Spinal cord (tissue), 10 donors: ENCODE measurements around the gene NOXRED1. TPM values are rescaled to one million over a fixed set of nuclear protein-coding genes. Genes with fewer than 3 reads are reported as not detected.

Source experiments
- DNase-seq, 6 donors: peaks; one replicate each; pipeline versions ENCODE4 v3.0.0 to v3.0.0-alpha.2; 2013 to 2015; ENCODE audit warnings: low spot score in 6 of 6, low read depth in 4 of 6
- H3K27ac ChIP-seq: one replicate; pipeline ENCODE4 v1.5.1; 2013; ENCODE audit warnings: low read depth, low read length, control low read depth
- H3K27me3 ChIP-seq: one replicate; pipeline ENCODE4 v1.6.1; 2013; ENCODE audit warnings: low read length; ENCODE audit not compliant: control insufficient read depth, insufficient read depth
- H3K36me3 ChIP-seq: one replicate; pipeline ENCODE4 v1.6.1; 2013; ENCODE audit warnings: low read length; ENCODE audit not compliant: control insufficient read depth, insufficient read depth
- H3K4me1 ChIP-seq: one replicate; pipeline ENCODE4 v1.6.1; 2013; ENCODE audit warnings: low read length; ENCODE audit not compliant: control insufficient read depth, insufficient read depth
- H3K4me3 ChIP-seq: one replicate; pipeline ENCODE4 v1.5.1; 2013; ENCODE audit warnings: low read depth, low read length, control low read depth
- H3K9me3 ChIP-seq: one replicate; pipeline ENCODE4 v1.6.1; 2013; ENCODE audit warnings: low read length; ENCODE audit not compliant: control insufficient read depth, insufficient read depth
- WGBS: methylation state at CpG from one replicate; pipeline ENCODE4 v1.1.5; 2013; ENCODE audit warnings: missing lambda C conversion rate; ENCODE audit not compliant: insufficient coverage; 5-methylcytosine and 5-hydroxymethylcytosine counted together
- polyA plus RNA-seq, 2 donors: library from polyadenylated mRNA; unstranded; fragments of 120-200 nt; gene quantifications; one replicate each; pipeline ENCODE4 v1.2.1, GENCODE V29; 2013; ENCODE audit not compliant: insufficient read length in 2 of 2
- total RNA-seq, 2 donors: library from RNA; depleted of rRNA in 1 of 2; stranded (reverse); fragments of 120-200 nt in 1 of 2; fragments of >200 nt in 1 of 2; gene quantifications; one replicate each; pipeline versions ENCODE4 v1.2.3 to v1.2.4, GENCODE V29; 2013 to 2014
- donor health status: healthy.

Gene NOXRED1
- total and polyA plus RNA-seq, 4 donors: 0.50 to 2.4 (median 1.3) TPM

DNA sequence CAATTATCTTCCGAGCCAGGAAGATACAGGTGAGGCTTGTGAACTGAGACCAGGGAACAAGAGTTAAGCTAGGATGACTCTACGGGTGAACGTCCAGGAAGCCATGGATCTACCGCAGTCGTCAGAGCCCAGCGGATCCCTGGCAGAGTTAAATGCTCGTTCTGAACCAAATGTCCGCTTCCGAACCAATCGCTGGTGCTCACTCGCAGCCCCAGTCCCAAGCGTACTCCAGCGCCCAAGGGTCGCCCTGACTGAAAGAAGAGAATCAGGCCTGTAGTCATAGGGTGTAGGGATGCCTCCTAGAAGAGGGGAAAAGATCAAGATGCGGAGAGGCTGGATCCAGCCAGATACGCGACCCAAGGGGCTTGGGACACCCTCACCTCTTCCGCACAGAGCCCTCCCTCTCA lies 33.8 kb upstream of the NOXRED1 start:
- Histone ChIP-seq H3K4me1 (no peaks in the 10 kb centered on the region), H3K4me3 (peak overlapping the region; percentile 85), H3K9me3 (no peaks in the 10 kb centered on the region), H3K27ac (peak overlapping the region; percentile 98), H3K36me3 (peaks cover 29% of the 10 kb centered on the region), H3K27me3 (no peaks in the 10 kb centered on the region)
- under 1% methylated on average over 17 of the region's 18 CpGs for WGBS
- no peak for DNase-seq

DNA sequence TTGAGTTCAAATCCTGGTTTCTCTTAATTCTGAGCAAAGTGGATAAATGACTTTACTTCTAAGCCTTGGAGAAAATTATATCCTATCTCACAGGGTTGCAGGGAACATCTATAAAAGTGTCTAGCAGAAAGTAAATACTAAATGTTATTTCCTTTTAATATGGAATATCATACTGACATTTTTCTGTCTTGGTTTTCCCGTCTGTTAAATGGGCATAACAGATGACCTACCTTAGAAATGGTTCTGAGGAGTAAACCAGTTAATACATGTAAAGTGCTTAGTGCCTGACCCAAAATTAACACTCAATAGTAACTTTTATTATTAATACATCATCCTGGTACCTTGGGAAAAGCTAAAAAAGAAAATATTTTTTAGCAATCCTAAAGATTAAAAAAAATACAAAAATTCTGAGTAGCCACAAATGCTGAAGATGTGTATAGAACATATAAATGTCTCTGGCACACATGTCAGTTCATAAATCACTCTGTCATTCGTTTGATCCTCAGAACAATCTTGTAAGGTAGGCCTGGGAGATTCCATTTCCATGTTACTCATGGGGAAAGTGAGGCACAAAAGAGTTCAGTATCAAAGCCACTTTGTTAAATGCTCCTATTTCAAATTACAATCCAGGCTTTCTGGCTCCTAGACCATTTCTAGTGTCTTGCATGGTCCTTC lies 32.8 kb upstream of the NOXRED1 start:
- H3K4me1 ChIP-seq: no peaks in the 10 kb centered on the region

DNA sequence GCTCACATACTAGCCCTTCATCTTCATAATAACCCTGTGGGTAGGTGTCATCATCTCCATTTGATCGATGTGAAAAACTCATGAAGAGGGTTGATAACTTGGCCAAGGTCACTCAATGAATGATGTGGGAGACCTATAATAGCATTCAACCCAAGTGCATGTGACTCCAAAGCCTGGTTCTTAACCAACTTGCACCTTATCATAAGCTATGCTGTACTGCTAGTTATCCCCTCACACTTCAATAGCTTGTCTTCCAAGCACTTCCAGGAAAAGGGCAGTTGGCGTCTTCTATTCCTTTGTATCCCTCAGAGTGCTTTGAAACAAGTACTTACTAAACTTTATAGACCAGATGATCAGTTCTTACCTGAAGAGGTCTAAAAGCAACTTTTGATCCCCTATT lies 18.9 kb upstream of the NOXRED1 start:
- no peak overlapping the region for H3K27ac ChIP-seq
- no peaks in the 10 kb centered on the region for H3K4me1 ChIP-seq
- no CpG with 5 or more reads among the region's 2 CpGs for WGBS
- no peak for DNase-seq
- H3K9me3 ChIP-seq: no peaks in the 10 kb centered on the region
- no peaks in the 10 kb centered on the region for H3K27me3 ChIP-seq
- H3K4me3 ChIP-seq: no peak overlapping the region
- peaks cover 38% of the 10 kb centered on the region for H3K36me3 ChIP-seq

More for the DNA sequence above, 32.8 kb upstream of the NOXRED1 start:
- peaks cover 23% of the 10 kb centered on the region for H3K36me3 ChIP-seq
- no peak for DNase-seq
- no peak overlapping the region for H3K27ac ChIP-seq
- WGBS: no CpG with 5 or more reads among the region's 2 CpGs
- H3K9me3 ChIP-seq: no peaks in the 10 kb centered on the region
- H3K4me3 ChIP-seq: no peak overlapping the region
- no peaks in the 10 kb centered on the region for H3K27me3 ChIP-seq

DNA sequence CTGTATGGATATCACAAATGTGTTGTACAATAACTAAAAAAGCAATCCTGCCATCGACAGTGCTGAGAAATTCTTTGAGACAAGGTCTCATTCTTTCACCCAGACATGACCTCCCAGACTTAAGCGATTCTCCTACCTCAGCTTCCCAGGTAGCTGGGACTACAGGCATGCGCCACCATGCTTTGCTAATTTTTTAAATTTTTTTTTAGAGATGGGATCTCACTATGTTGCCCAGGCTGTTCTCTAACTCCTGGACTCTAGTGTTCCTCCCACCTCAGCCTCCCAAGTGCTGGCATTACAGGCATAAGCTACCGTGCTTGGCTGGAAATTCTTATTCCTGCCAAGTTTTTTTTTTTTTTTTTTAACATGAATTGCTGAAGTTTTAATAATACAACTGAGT lies 16.5 kb upstream of the NOXRED1 start:
- 100% methylated on average over 2 of the region's 4 CpGs for WGBS
- Histone ChIP-seq H3K36me3 (peaks cover 35% of the 10 kb centered on the region), H3K4me3 (no peak overlapping the region)

DNA sequence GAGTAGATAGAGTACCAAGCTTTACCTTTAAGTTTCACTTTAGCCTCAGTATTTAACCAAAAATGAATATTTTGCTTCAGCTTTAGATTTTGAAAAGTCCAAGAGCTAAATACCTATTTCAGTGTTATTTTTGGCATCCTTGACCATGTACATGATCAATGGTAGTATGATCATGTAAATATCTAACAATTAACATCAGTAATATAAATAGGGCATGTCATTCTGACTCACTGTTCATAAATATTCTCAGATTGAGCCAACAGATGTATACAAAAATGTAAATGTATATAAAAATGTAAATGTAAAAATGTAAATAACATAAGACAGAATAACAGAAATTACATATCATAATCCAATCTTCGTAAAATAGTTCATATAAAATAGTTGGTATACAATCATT lies 15.3 kb upstream of the NOXRED1 start:
- peaks cover 33% of the 10 kb centered on the region for H3K36me3 ChIP-seq
- H3K9me3 ChIP-seq: no peaks in the 10 kb centered on the region
- H3K27me3 ChIP-seq: no peaks in the 10 kb centered on the region
- H3K27ac ChIP-seq: no peak overlapping the region
- H3K4me1 ChIP-seq: no peaks in the 10 kb centered on the region
- WGBS: no CpG with 5 or more reads among the region's 1 CpG
- H3K4me3 ChIP-seq: no peak overlapping the region
- no peak for DNase-seq

More for the DNA sequence above, 16.5 kb upstream of the NOXRED1 start:
- Histone ChIP-seq H3K27me3 (no peaks in the 10 kb centered on the region), H3K9me3 (no peaks in the 10 kb centered on the region), H3K4me1 (no peaks in the 10 kb centered on the region), H3K27ac (no peak overlapping the region)
- DNase-seq: no peak

DNA sequence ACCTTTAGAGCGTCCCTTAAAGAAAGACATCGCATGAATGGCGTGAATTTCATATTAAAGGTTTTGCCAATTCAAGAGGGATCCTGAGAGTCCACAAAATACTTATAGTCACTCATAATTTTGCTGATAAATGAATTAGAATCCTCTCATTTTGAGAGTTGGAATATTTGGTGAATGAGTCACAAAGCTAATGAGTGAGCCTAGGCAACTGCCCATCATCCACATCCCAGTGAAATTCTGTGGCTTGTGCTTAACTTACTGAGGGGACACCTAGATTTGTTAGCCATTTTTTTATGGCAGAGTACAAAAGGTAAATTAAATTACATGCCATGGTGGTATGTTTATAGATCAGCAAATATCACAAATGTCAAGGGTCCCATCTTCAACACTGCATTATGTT lies 12.7 kb upstream of the NOXRED1 start:
- no peak overlapping the region for H3K27ac ChIP-seq
- no peaks in the 10 kb centered on the region for H3K9me3 ChIP-seq
- no peak for DNase-seq
- H3K27me3 ChIP-seq: no peaks in the 10 kb centered on the region
- WGBS: no CpG with 5 or more reads among the region's 3 CpGs
- H3K4me1 ChIP-seq: no peaks in the 10 kb centered on the region
- H3K36me3 ChIP-seq: peaks cover 23% of the 10 kb centered on the region
- no peak overlapping the region for H3K4me3 ChIP-seq

DNA sequence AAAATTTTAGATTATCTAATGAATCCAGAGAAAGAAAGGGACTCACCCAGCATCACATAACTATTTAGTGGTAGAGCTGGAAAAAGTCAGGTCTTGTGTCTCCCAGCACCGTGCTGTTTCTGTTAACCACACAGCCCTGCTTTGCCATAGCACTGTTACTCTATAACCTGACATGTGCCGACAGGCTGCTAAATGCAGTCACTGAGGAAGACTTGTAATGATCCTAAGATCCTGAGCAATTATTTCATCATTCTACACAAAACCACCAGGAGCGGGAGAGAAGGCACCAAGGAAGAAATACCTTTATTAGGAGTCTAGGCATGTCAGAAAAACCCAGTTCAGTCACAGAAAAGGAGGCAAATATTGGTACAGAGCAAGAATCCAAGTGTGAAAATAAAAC lies 3.1 kb upstream of the NOXRED1 start:
- Histone ChIP-seq H3K36me3 (peaks cover 52% of the 10 kb centered on the region), H3K4me1 (no peaks in the 10 kb centered on the region), H3K4me3 (no peak overlapping the region), H3K27me3 (no peaks in the 10 kb centered on the region), H3K27ac (no peak overlapping the region), H3K9me3 (no peaks in the 10 kb centered on the region)
- no CpG with 5 or more reads among the region's 3 CpGs for WGBS
- DNase-seq: no peak

DNA sequence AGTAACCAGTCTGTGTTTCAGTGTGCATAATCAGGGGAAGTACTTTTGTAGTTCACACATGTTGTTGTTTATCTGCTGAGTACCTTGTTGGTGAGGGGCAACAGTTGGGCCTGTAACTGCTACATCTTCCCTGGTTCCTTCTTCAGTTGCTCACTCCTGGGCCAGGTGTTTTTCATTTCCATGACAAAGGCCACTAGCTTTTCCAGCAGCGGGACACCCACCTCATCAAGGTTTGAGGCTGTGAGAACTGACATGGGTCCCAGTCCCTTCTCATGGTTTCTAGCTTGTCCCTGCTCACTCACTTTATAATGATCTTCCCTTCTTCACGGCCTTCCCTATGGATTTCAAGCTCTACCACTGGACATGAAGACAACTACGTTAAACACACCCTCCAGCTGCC lies 1.5 kb upstream of the NOXRED1 start:
- DNase-seq: no peak
- Histone ChIP-seq H3K27ac (no peak overlapping the region), H3K9me3 (peaks cover under 1% of the 10 kb centered on the region), H3K4me3 (no peak overlapping the region), H3K27me3 (no peaks in the 10 kb centered on the region), H3K4me1 (no peaks in the 10 kb centered on the region), H3K36me3 (peaks cover 51% of the 10 kb centered on the region)
- WGBS: 86% methylated on average over 3 of the region's 3 CpGs

DNA sequence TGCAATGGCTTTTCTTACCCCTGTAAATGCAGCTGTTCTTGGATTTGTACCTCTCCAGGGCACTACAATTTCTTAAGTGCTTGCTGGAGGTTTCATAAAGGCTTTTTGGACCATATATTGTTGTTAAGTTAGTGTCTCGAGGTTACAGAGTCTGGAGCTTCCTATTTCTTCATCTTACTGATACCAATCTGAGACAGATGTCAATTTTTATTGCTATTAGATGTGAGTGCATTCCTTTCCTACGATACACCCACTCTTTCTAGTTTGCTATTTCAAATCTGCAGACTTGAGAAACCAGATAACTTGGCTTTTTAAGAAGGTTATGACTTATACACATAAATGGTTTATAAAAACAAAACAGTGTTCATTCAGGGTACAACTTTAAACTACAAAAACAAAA lies 2.1 kb downstream of the NOXRED1 start:
- no peak overlapping the region for H3K4me3 ChIP-seq
- H3K27me3 ChIP-seq: no peaks in the 10 kb centered on the region
- peaks cover 18% of the 10 kb centered on the region for H3K36me3 ChIP-seq
- H3K4me1 ChIP-seq: no peaks in the 10 kb centered on the region
- no CpG with 5 or more reads among the region's 2 CpGs for WGBS
- H3K27ac ChIP-seq: no peak overlapping the region
- DNase-seq: no peak
- H3K9me3 ChIP-seq: peaks cover 4% of the 10 kb centered on the region

DNA sequence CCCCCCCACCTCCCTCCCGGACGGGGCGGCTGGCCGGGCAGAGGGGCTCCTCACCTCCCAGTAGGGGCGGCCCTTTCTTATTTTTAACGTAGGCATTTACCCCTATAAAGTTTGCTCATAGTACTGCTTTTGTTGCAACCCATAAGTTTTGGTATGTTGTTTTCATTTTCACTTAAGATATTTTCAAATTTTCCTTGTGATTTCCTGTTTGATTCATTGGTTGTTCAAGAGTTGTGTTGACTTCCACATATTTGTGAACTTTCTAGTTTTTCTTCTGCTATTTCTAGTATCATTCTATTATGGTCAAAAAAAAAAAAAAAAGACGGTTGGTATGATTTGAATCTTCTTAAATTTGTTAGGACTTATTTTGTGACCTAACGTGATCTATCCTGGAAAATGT lies 6.5 kb downstream of the NOXRED1 start:
- Histone ChIP-seq H3K4me3 (no peak overlapping the region), H3K4me1 (no peaks in the 10 kb centered on the region), H3K27me3 (no peaks in the 10 kb centered on the region), H3K27ac (no peak overlapping the region), H3K9me3 (peaks cover 4% of the 10 kb centered on the region), H3K36me3 (no peaks in the 10 kb centered on the region)
- WGBS: 100% methylated on average over 2 of the region's 8 CpGs
- no peak for DNase-seq
